ENCODE data around the gene AMPD2. TPM values are rescaled to one million over a fixed set of nuclear protein-coding genes. Genes with fewer than 3 reads are reported as not detected.

Gene AMPD2
- total and polyA plus RNA-seq, 2 donors (not counting 3 experiments of a cell fraction or from before 2014, with no cell fraction given): 69.4 TPM

DNA sequence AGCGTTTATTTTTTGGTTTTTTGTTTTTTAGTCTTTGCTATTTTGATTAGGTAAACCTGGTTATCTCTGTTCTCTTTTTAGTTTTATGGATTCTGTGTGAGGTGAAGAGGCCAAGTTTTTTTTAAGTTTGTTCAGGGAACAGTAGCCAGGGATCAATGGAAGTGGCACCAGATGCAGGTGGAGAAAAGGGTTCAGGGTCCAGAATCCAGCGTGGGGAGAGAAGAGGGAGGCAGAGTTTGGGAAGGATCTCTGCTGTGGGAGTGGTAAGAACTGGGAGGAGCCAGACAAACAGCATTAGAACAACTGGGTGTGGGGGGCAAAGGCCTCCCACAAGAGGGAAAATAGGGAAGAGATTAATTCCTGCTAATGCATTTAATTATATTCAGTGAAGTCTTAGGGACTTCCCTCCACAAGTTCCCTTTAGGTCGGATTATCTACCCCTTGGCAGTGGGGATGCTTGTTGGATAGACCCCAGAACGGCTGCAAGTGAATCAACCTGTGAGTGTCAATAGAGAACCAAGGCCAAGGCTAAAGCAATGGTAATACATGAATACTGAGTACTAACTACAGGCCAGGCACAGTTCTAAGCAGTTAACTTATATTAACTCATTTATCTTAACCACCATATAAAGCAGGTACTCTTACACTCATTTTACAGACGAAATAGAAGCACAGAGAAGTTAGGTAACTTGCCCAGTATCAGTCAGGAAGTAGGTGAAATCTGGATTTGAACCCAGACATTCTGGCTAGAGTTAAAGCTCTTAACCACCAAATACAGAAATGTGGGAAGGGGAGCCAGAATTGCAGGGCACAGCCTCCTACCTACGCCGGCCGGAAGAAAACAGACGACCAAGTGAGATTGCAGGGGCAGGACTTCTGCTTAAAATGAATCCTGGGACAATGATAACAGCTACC is 719 bp upstream of the AMPD2 start:
- Histone ChIP-seq H3K4me3 (replicated peaks in 1 of 3; ENCODE audit: insufficient read depth in 1 of 3, low read depth in 1 of 3, low read length in 3 of 3) (peak overlapping the region in 2 of 3 experiments; percentile 76 to 83), H3K79me2 (ENCODE audit: control insufficient read depth, insufficient read depth, low read length) (peaks cover 38% of the 10 kb centered on the region), H3K4me1 (ENCODE audit: control insufficient read depth, extremely low read depth, insufficient read depth, low read length) (peaks cover 61% of the 10 kb centered on the region), H3K9me3 (replicated peaks; ENCODE audit: control insufficient read depth, insufficient read depth, low read length) (no peaks in the 10 kb centered on the region), H2AFZ (ENCODE audit: low read depth, low read length) (peak overlapping the region; percentile 25), H3K36me3 (ENCODE audit: control insufficient read depth in 2 of 2, extremely low read depth in 1 of 2, insufficient read depth in 2 of 2, low read length in 2 of 2) (no peaks in the 10 kb centered on the region), H3K9me1 (replicated peaks; ENCODE audit: control insufficient read depth, extremely low read depth, insufficient read depth, low read length) (no peaks in the 10 kb centered on the region), H4K20me1 (replicated peaks; ENCODE audit: control insufficient read depth, extremely low read depth, insufficient read depth, low read length) (no peaks in the 10 kb centered on the region), H3K27ac (ENCODE audit: insufficient read depth, low read depth, low read length) (peak overlapping the region; percentile 97), H3K4me2 (ENCODE audit: insufficient read depth, low read length) (peak overlapping the region; percentile 53), H3K9ac (replicated peaks; ENCODE audit: extremely low read depth, insufficient read depth, low read length) (peak overlapping the region; percentile 96), H3K27me3 (ENCODE audit: control insufficient read depth in 2 of 2, insufficient read depth in 2 of 2, low read length in 2 of 2) (no peaks in the 10 kb centered on the region)
- ChIA-PET POLR2A (interaction anchor here (0.6 kb wide), 1 partner anchor 157 kb away, joined by 3 read pairs; no protein-coding TSS in a partner anchor), CTCF (interaction anchor here (2.2 to 2.4 kb wide), 4 partner anchors 11 to 72 kb away, joined by 11 to 28 read pairs (median 24); partner anchors contain the start of gene GNAI3)
- no peak for DNase-seq (ENCODE audit: low read depth, low spot score)
- peak; percentile 68 for FAIRE-seq
- intact Hi-C loops (cut with micrococcal nuclease) (loop anchor here (5.0 to 10.0 kb wide), 2 partner anchors 37 to 134 kb away; partner anchors contain the start of gene ATXN7L2), dilution Hi-C loops (cut with MboI; ENCODE audit: extremely low pct_ligation_motif_present, low sequenced_read_pairs) (no loop called here)
- TF ChIP-seq EZH2 (IDR thresholded peaks at IDR 0.05; ENCODE audit: borderline replicate concordance, low read depth, low read length, severe bottlenecking): no peak
- no peak for TF ChIP-seq FOS (IDR thresholded peaks at IDR 0.05; ENCODE audit: borderline replicate concordance, insufficient read depth, low read length)
- TF ChIP-seq POLR2A (IDR thresholded peaks at IDR 0.05; ENCODE audit: low read depth, low read length): no peak
- TF ChIP-seq JUN (IDR thresholded peaks at IDR 0.05; ENCODE audit: borderline replicate concordance, insufficient read depth, insufficient read length, low read depth): no peak
- TF ChIP-seq, protein P1, sequence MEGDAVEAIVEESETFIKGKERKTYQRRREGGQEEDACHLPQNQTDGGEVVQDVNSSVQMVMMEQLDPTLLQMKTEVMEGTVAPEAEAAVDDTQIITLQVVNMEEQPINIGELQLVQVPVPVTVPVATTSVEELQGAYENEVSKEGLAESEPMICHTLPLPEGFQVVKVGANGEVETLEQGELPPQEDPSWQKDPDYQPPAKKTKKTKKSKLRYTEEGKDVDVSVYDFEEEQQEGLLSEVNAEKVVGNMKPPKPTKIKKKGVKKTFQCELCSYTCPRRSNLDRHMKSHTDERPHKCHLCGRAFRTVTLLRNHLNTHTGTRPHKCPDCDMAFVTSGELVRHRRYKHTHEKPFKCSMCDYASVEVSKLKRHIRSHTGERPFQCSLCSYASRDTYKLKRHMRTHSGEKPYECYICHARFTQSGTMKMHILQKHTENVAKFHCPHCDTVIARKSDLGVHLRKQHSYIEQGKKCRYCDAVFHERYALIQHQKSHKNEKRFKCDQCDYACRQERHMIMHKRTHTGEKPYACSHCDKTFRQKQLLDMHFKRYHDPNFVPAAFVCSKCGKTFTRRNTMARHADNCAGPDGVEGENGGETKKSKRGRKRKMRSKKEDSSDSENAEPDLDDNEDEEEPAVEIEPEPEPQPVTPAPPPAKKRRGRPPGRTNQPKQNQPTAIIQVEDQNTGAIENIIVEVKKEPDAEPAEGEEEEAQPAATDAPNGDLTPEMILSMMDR (IDR thresholded peaks at IDR 0.05; ENCODE audit: extremely low read depth in 1 of 2, insufficient read depth in 1 of 2, low read depth in 1 of 2, low read length in 2 of 2): no peak
- TF ChIP-seq POLR2AphosphoS5 (IDR thresholded peaks at IDR 0.05; ENCODE audit: insufficient read depth, low read depth, low read length): no peak
- no peak for TF ChIP-seq GATA2 (IDR thresholded peaks at IDR 0.05; ENCODE audit: insufficient read depth, insufficient read length, low read depth, low read length)
- TF ChIP-seq, protein P2, sequence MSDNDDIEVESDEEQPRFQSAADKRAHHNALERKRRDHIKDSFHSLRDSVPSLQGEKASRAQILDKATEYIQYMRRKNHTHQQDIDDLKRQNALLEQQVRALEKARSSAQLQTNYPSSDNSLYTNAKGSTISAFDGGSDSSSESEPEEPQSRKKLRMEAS (IDR thresholded peaks at IDR 0.05; ENCODE audit: insufficient read depth, insufficient read length): no peak
- no peak for TF ChIP-seq MYC (IDR thresholded peaks at IDR 0.05; ENCODE audit: low read depth, low read length)
- BruUV-seq (replicated peaks): TSS peak; percentile 8
